GM19328 (cell line): ENCODE results near the gene HSPH1.
"Not testable (repeated sequence)": the region's sequence is repeated elsewhere in the genome, so short reads cannot be mapped to it uniquely, and the experiment has no call there.

Source experiments
- ATAC-seq: cut with Tn5 transposase; IDR thresholded peaks from one replicate; pipeline ENCODE4 v1.9.1; 2021; ENCODE audit warnings: mild to moderate bottlenecking, moderate library complexity; ENCODE audit not compliant: unreplicated experiment

HSPH1 gene

GRCh38 chr13:31177813-31178495 is 16.2 kb upstream of the HSPH1 start:
- not testable (repeated sequence) for ATAC-seq

GRCh38 chr13:31175847-31176532 is 14.3 kb upstream of the HSPH1 start:
- no peak for ATAC-seq

GRCh38 chr13:31174018-31174417 is 12.3 kb upstream of the HSPH1 start:
- no peak for ATAC-seq

- no peak for ATAC-seq
Measured at GRCh38 chr13:31172535-31172934, 10.8 kb upstream of the HSPH1 start.

- ATAC-seq = no peak
Measured at GRCh38 chr13:31172001-31172400, 10.3 kb upstream of the HSPH1 start.

- ATAC-seq = no peak
Measured at GRCh38 chr13:31168736-31169135, 7.0 kb upstream of the HSPH1 start.

- ATAC-seq = peak; percentile 63
Measured at GRCh38 chr13:31168166-31168565, 6.5 kb upstream of the HSPH1 start.

- ATAC-seq = no peak
Measured at GRCh38 chr13:31167490-31167889, 5.8 kb upstream of the HSPH1 start.

GRCh38 chr13:31166591-31166990 is 4.9 kb upstream of the HSPH1 start:
- ATAC-seq = no peak

GRCh38 chr13:31162151-31163008 is 676 bp upstream of the HSPH1 start:
- peak; percentile 79 for ATAC-seq

GRCh38 chr13:31160857-31161556 is 697 bp downstream of the HSPH1 start:
- no peak for ATAC-seq

- no peak for ATAC-seq
Measured at GRCh38 chr13:31159306-31159705, 2.4 kb downstream of the HSPH1 start.

GRCh38 chr13:31154939-31155338 is 6.8 kb downstream of the HSPH1 start:
- no peak for ATAC-seq

- no peak for ATAC-seq
Measured at GRCh38 chr13:31151837-31152236, 9.9 kb downstream of the HSPH1 start.

- ATAC-seq = no peak
Measured at GRCh38 chr13:31150315-31150985, 11.3 kb downstream of the HSPH1 start.

- no peak for ATAC-seq
Measured at GRCh38 chr13:31149604-31150003, 12.1 kb downstream of the HSPH1 start.

- no peak for ATAC-seq
Measured at GRCh38 chr13:31145417-31145816, 16.3 kb downstream of the HSPH1 start.

- no peak for ATAC-seq
Measured at GRCh38 chr13:31138515-31138914, 23.2 kb downstream of the HSPH1 start.

GRCh38 chr13:31136724-31137123 is 25.0 kb downstream of the HSPH1 start:
- no peak for ATAC-seq

GRCh38 chr13:31134039-31134711 is 27.5 kb downstream of the HSPH1 start:
- no peak for ATAC-seq
